Progenitor cell of endocrine pancreas (in vitro differentiated cells): ENCODE data around the gene HSPA8. TPM values are rescaled to one million over a fixed set of nuclear protein-coding genes. Genes with fewer than 3 reads are reported as not detected.

ENCODE experiments used
- DNase-seq: peaks from one replicate; pipeline ENCODE4 v3.0.0; 2021; ENCODE audit warnings: low spot score; ENCODE audit not compliant: unreplicated experiment
- H3K27ac Mint-ChIP-seq: 2 replicates; pipeline ENCODE4 v1.8.0; 2021; ENCODE audit warnings: mild to moderate bottlenecking, moderate library complexity, mixed read lengths
- H3K27me3 Mint-ChIP-seq: 2 replicates; pipeline ENCODE4 v1.8.0; 2021; ENCODE audit warnings: mixed read lengths
- H3K36me3 Mint-ChIP-seq: 2 replicates; pipeline ENCODE4 v1.8.0; 2022; ENCODE audit warnings: mixed read lengths; ENCODE audit not compliant: insufficient read depth
- H3K4me1 Mint-ChIP-seq: 2 replicates; pipeline ENCODE4 v1.8.0; 2021; ENCODE audit warnings: low read depth, mixed read lengths
- H3K4me3 Mint-ChIP-seq: 2 replicates; pipeline ENCODE4 v1.8.0; 2021; ENCODE audit warnings: low read depth, mild to moderate bottlenecking, moderate library complexity, mixed read lengths
- H3K9me3 Mint-ChIP-seq: 2 replicates; pipeline ENCODE4 v1.8.0; 2021; ENCODE audit warnings: low read depth, mixed read lengths
- CTCF ChIP-seq: fragments of 200-600 bp; sonication (generic); IDR thresholded peaks from one replicate; pipeline ENCODE4 v1.5.0; 2021; ENCODE audit warnings: antibody characterized with exemption, mild to moderate bottlenecking; ENCODE audit not compliant: unreplicated experiment
- total RNA-seq: library from RNA; stranded (reverse); gene quantifications from 2 replicates; pipeline ENCODE4 v1.2.1, GENCODE V29; 2021

The HSPA8 gene
- total RNA-seq, 1 donor from 2014 or later = 1,140 TPM

GRCh38 chr11:123047947-123048293, 14.0 kb downstream of the HSPA8 start:
- no peak overlapping the region for H3K4me3 Mint-ChIP-seq
- no peak for DNase-seq
- no peaks in the 10 kb centered on the region for H3K4me1 Mint-ChIP-seq
- no peak for TF ChIP-seq CTCF
- peaks cover 6% of the 10 kb centered on the region for H3K27me3 Mint-ChIP-seq
- no peaks in the 10 kb centered on the region for H3K36me3 Mint-ChIP-seq
- H3K9me3 Mint-ChIP-seq = no peaks in the 10 kb centered on the region
- H3K27ac Mint-ChIP-seq = no peak overlapping the region

- H3K4me3 Mint-ChIP-seq = no peak overlapping the region
- no peak for TF ChIP-seq CTCF
- no peaks in the 10 kb centered on the region for H3K36me3 Mint-ChIP-seq
- no peak for DNase-seq
- peaks cover 6% of the 10 kb centered on the region for H3K27me3 Mint-ChIP-seq
- H3K4me1 Mint-ChIP-seq = no peaks in the 10 kb centered on the region
- H3K27ac Mint-ChIP-seq = no peak overlapping the region
- no peaks in the 10 kb centered on the region for H3K9me3 Mint-ChIP-seq
Measured at GRCh38 chr11:123047266-123047946, 14.5 kb downstream of the HSPA8 start.

GRCh38 chr11:123046473-123047259, 15.3 kb downstream of the HSPA8 start:
- DNase-seq = no peak
- no peak overlapping the region for H3K4me3 Mint-ChIP-seq
- H3K36me3 Mint-ChIP-seq = no peaks in the 10 kb centered on the region
- TF ChIP-seq CTCF = no peak
- no peaks in the 10 kb centered on the region for H3K9me3 Mint-ChIP-seq
- peaks cover 6% of the 10 kb centered on the region for H3K27me3 Mint-ChIP-seq
- no peaks in the 10 kb centered on the region for H3K4me1 Mint-ChIP-seq
- H3K27ac Mint-ChIP-seq = no peak overlapping the region

- H3K9me3 Mint-ChIP-seq = no peaks in the 10 kb centered on the region
- no peak overlapping the region for H3K4me3 Mint-ChIP-seq
- no peak for DNase-seq
- no peak for TF ChIP-seq CTCF
- no peaks in the 10 kb centered on the region for H3K4me1 Mint-ChIP-seq
- H3K27ac Mint-ChIP-seq = no peak overlapping the region
- no peaks in the 10 kb centered on the region for H3K36me3 Mint-ChIP-seq
- peaks cover 6% of the 10 kb centered on the region for H3K27me3 Mint-ChIP-seq
Measured at GRCh38 chr11:123045101-123045500, 16.8 kb downstream of the HSPA8 start.

- no peak for TF ChIP-seq CTCF
- Mint-ChIP-seq H3K36me3 (no peaks in the 10 kb centered on the region), H3K27ac (no peak overlapping the region), H3K27me3 (no peaks in the 10 kb centered on the region), H3K4me1 (peaks cover 2% of the 10 kb centered on the region), H3K9me3 (no peaks in the 10 kb centered on the region), H3K4me3 (no peak overlapping the region)
- no peak for DNase-seq
Measured at GRCh38 chr11:123041185-123041584, 20.8 kb downstream of the HSPA8 start.
